Heart left ventricle (tissue), 16 donors: Measurements from ENCODE around the gene ANKH. TPM values are rescaled to one million over a fixed set of nuclear protein-coding genes. Genes with fewer than 3 reads are reported as not detected.

Experiments
- ATAC-seq, 4 donors: fragments of 200-7000 bp; cut with Tn5 transposase; one replicate each; pipeline ENCODE4 v1.9.1; 2020 to 2022; ENCODE audit warnings: moderate library complexity in 4 of 4, mild to moderate bottlenecking in 3 of 4, moderate number of reproducible peaks in 1 of 4
- DNase-seq, 5 donors: peaks; one replicate each; pipeline ENCODE4 v3.0.0-alpha.2; 2020
- H3K27ac ChIP-seq, 12 donors: fragments of 200-600 bp; sonication (generic) in 4 of 12; one replicate each; pipeline versions ENCODE4 v1.5.0 to v1.8.0; 2016 to 2022; ENCODE audit warnings: mild to moderate bottlenecking in 2 of 12
- H3K27me3 ChIP-seq, 9 donors: fragments of 200-600 bp; sonication (generic) in 2 of 9; one replicate each; pipeline versions ENCODE4 v1.5.1 to v1.8.0; 2016 to 2022; ENCODE audit warnings: mild to moderate bottlenecking in 3 of 9
- H3K36me3 ChIP-seq, 9 donors: fragments of 200-600 bp; sonication (generic) in 2 of 9; one replicate each; pipeline versions ENCODE4 v1.5.0 to v1.8.0; 2018 to 2022; ENCODE audit warnings: mild to moderate bottlenecking in 2 of 9
- H3K4me1 ChIP-seq, 12 donors: fragments of 200-600 bp; sonication (generic) in 4 of 12; one replicate each; pipeline versions ENCODE4 v1.5.0 to v1.8.0; 2016 to 2022; ENCODE audit warnings: mild to moderate bottlenecking in 3 of 12
- H3K4me3 ChIP-seq, 12 donors: fragments of 200-600 bp; sonication (generic) in 4 of 12; one replicate each; pipeline versions ENCODE4 v1.5.0 to v1.8.0; 2017 to 2022; ENCODE audit warnings: mild to moderate bottlenecking in 9 of 12, moderate library complexity in 4 of 12
- H3K9me3 ChIP-seq, 12 donors: fragments of 200-600 bp; sonication (generic) in 4 of 12; one replicate each; pipeline versions ENCODE4 v1.5.0 to v1.8.0; 2016 to 2022; ENCODE audit warnings: mild to moderate bottlenecking in 1 of 12
- POLR2A ChIP-seq, 2 donors: fragments of 450-650 bp; IDR thresholded peaks; one replicate each; pipeline ENCODE4 v1.6.1; 2017; ENCODE audit warnings: antibody characterized with exemption in 2 of 2, mild to moderate bottlenecking in 2 of 2, moderate library complexity in 2 of 2
- WGBS, 4 donors: extraction: QIAGEN DNeasy Blood & Tissue Kit in 2 of 4; methylation state at CpG; one replicate each; pipeline versions ENCODE4 v1.1.5 to v1.1.7; 2013 to 2018; 5-methylcytosine and 5-hydroxymethylcytosine counted together
- intact Hi-C, 10 donors: fragments of 100-400 bp; cut with DNase I; formaldehyde crosslinking; loops; one replicate each; pipeline versions ENCODE4 v1.11.1 to v1.14.2; 2022
- polyA plus RNA-seq, 2 donors: library from polyadenylated mRNA; stranded (reverse); fragments of 200-250 nt; gene quantifications; one replicate each; pipeline ENCODE4 v1.2.3, GENCODE V29; 2013
- total RNA-seq, 9 donors: library from RNA; depleted of rRNA in 2 of 9; stranded (reverse); fragments of >200 nt in 2 of 9; fragmentation: NEBNext Ultra II Directional in 3 of 9; extraction: Animal tissue kit (Norgen Biotek cat#: 25700) in 3 of 9; gene quantifications; one replicate each; pipeline versions ENCODE4 v1.1.0 to v1.2.4, GENCODE V29; 2016 to 2023
- TF ChIP-seq, protein P1 (sequence below), 12 donors: fragments of 200-600 bp; sonication (generic) in 4 of 12; IDR thresholded peaks; one replicate each; pipeline versions ENCODE4 v1.5.0 to v1.8.0; 2018 to 2022; ENCODE audit warnings: antibody characterized with exemption in 12 of 12, mild to moderate bottlenecking in 5 of 12
- donor health status: ischemic (EF 13 %, LVEDD 7.1; RV severe dilation, severe dysfunction).
- donor health status: healthy with polysubstance abuse.
- donor health status: DM: no; HTN: yes; CAD: no.
- donor health status: DM: no; HTN: no; CAD: no.
- donor health status: ischemic (EF 25% LVEDD 6.9; RV normal size, moderate dysfunction).
- donor health status: ischemic (EF 25% LVEDD 5.7; RV mildly dilated, moderate dysfunction).
- donor health status: healthy.
- donor health status: DM: yes; HTN: yes; CAD: no.
- donor health status: ischemic (EF 35%, LVEDD 5.7; RV mildly dilated, moderate dysfunction).
- donor health status: nonischemic (EF 11% LVEDD 7.7; RV severe dilation, severe dysfunction).
- donor health status: DM: yes; HTN: yes; CAD: no.
- donor health status: PGD.
- donor health status: ischemic (EF 29% LVEDD 5.4; RV normal size, mild dysfunction).
- donor health status: nonischemic (EF 23%, LVEDD 6.1; RV moderate dilation, normal function).

Gene ANKH
- total and polyA plus RNA-seq, 11 donors = 54.1 to 260 (median 168) TPM

DNA sequence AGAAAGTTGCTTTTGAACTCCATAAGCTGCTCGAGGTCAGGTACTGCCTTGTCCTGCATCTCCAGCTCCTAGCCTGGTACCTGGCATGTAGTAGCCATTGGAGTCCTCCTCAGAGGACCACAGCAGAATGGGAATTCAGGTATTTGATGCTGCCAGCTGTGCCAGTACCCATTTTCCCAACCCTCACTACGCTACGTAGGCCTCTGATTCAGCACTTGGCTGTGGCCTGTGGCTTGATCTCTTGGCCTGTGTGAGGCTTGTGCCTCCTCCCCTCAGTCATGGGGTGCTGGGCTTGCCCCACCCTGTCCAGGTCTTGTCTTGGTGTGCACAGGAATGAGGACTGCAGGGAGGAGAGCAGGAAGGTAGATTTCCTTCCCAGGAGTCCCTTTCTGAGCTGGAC lies 195.3 kb downstream of the ANKH start:
- no peak for TF ChIP-seq POLR2A (IDR thresholded peaks at IDR 0.05)
- TF ChIP-seq, protein P1, sequence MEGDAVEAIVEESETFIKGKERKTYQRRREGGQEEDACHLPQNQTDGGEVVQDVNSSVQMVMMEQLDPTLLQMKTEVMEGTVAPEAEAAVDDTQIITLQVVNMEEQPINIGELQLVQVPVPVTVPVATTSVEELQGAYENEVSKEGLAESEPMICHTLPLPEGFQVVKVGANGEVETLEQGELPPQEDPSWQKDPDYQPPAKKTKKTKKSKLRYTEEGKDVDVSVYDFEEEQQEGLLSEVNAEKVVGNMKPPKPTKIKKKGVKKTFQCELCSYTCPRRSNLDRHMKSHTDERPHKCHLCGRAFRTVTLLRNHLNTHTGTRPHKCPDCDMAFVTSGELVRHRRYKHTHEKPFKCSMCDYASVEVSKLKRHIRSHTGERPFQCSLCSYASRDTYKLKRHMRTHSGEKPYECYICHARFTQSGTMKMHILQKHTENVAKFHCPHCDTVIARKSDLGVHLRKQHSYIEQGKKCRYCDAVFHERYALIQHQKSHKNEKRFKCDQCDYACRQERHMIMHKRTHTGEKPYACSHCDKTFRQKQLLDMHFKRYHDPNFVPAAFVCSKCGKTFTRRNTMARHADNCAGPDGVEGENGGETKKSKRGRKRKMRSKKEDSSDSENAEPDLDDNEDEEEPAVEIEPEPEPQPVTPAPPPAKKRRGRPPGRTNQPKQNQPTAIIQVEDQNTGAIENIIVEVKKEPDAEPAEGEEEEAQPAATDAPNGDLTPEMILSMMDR (IDR thresholded peaks at IDR 0.05) = no peak
- peak overlapping the region in 10 of 12 donors; percentile 15 to 74 (median 51) for H3K27ac ChIP-seq
- H3K4me3 ChIP-seq = peak overlapping the region in 5 of 12 donors; percentile 1 to 41 (median 6)
- H3K36me3 ChIP-seq = peaks cover 0 to 36% (median 17%) of the 10 kb centered on the region in 9 donors
- H3K9me3 ChIP-seq = no peaks in the 10 kb centered on the region
- 44 to 53% (median 47%) methylated on average over 3 of the region's 3 CpGs for WGBS, 4 donors
- ATAC-seq = peak in 3 of 4 donors; percentile 39 to 57 (median 41)
- intact Hi-C loops = no loop called here
- DNase-seq = peak in 2 of 5 donors; percentile 40 to 51
- no peaks in the 10 kb centered on the region for H3K27me3 ChIP-seq
- H3K4me1 ChIP-seq = peaks cover 4 to 86% (median 54%) of the 10 kb centered on the region in 12 donors

DNA sequence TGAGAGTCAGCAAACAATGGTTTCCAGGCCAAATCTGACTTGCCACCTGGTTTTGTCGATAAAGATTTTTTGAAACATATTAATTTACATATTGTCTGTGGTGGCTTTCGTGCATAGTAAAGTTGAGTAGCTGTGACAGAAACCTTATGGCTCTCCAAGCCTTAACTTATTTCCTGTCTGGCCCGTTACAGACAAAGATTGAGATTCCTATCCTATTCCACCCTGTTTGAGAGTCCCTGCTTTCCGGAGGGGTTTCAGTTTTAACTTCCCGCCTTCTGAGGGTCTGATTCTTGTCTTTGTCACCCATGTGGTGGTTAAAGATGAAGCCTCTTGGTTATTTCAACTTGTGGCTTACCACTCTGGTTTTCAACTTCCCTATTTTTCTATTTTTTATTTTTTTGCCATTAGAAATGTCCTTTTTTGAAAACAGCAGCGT lies 195.7 kb downstream of the ANKH start:
- WGBS, 4 donors = 48 to 59% (median 53%) methylated on average over 6 of the region's 6 CpGs

DNA sequence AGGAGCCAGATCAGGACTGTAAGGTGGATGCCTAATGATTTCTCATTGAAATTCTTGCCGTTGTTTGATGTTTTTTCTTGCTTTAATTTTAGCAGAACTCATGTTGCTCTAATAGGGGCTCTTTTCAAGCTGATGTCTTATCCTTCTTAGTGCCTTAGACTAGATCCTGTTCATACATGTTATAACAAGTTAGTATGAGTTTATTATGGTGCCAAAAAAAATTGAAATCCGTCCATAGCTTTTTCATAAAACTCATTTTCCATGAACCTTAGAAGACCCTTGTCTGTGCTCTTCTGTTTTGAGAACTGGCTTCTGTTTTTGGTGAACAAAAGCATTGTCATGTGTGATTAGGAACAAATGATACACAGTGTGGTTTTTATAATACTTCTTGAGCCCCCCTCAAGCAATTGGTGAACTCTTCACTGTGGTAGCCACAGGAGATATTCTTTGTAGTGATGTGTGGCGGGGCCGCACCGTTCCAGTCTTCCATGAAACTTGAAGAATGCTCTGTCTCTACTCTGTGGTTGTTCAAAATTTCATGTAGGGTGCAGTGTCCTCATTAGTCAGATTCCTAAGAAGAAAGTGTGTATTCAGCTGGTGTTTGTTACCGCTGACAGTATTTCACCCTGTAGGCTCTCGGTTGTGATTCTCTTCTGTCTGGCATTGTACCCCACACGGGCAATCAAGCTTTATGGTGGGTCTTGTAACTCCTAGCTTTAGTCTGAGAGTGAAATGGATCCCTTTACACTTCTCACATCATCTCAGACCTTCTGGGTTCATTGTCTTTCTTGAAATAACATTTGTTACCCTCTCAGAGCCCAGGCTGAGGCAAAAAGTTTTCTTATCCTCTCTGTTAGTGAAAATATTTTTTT lies 196.4 kb downstream of the ANKH start:
- ATAC-seq (no peak), DNase-seq (no peak)
- no peak for TF ChIP-seq POLR2A (IDR thresholded peaks at IDR 0.05)
- TF ChIP-seq, protein P1 (IDR thresholded peaks at IDR 0.05) = no peak
- H3K4me1 ChIP-seq = peaks cover 4 to 89% (median 64%) of the 10 kb centered on the region in 12 donors
- 85 to 92% (median 89%) methylated on average over 8 of the region's 8 CpGs for WGBS, 4 donors
- peaks cover 0 to 25% (median 6%) of the 10 kb centered on the region in 9 donors for H3K36me3 ChIP-seq
- no peaks in the 10 kb centered on the region for H3K27me3 ChIP-seq
- no peaks in the 10 kb centered on the region for H3K9me3 ChIP-seq
- peak overlapping the region in 3 of 12 donors; percentile 6 to 41 (median 12) for H3K4me3 ChIP-seq
- H3K27ac ChIP-seq = peak overlapping the region in 10 of 12 donors; percentile 15 to 74 (median 51)
- intact Hi-C loops = no loop called here

More for the DNA sequence above, 195.7 kb downstream of the ANKH start:
- H3K27ac ChIP-seq = peak overlapping the region in 10 of 12 donors; percentile 15 to 74 (median 51)
- H3K27me3 ChIP-seq = no peaks in the 10 kb centered on the region
- H3K4me1 ChIP-seq = peaks cover 4 to 86% (median 59%) of the 10 kb centered on the region in 12 donors
- H3K36me3 ChIP-seq = peaks cover 0 to 32% (median 13%) of the 10 kb centered on the region in 9 donors
- intact Hi-C loops = no loop called here
- no peak for DNase-seq
- peak overlapping the region in 5 of 12 donors; percentile 1 to 41 (median 6) for H3K4me3 ChIP-seq
- TF ChIP-seq, protein P1 (IDR thresholded peaks at IDR 0.05) = no peak
- no peak for TF ChIP-seq POLR2A (IDR thresholded peaks at IDR 0.05)
- ATAC-seq = no peak
- no peaks in the 10 kb centered on the region for H3K9me3 ChIP-seq

DNA sequence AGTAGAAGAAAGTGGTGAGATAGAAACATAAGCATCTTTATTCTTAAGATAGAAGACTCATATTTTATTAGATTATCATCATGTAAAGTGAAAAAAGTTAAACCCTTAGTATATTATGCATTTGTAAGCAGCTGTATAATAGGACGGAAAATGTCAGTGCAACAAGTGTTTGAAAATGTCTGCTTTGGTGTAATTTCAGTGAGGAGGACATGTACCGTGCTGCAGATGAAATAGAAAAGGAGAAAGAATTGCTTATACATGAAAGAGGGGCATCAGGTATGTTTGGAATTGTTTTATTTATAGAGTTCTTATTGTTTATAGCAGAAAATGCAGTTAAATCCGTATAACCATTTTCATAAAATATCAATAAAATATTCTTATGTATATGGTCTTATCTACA lies 198.1 kb downstream of the ANKH start:
- H3K27ac ChIP-seq = peak overlapping the region in 2 of 12 donors; percentile 6 to 43
- no peak overlapping the region for H3K4me3 ChIP-seq
- TF ChIP-seq, protein P1 (IDR thresholded peaks at IDR 0.05) = no peak
- no peak for TF ChIP-seq POLR2A (IDR thresholded peaks at IDR 0.05)
- 71 to 92% (median 90%) methylated on average over 3 of the region's 3 CpGs for WGBS, 4 donors
- H3K4me1 ChIP-seq = peaks cover 4 to 85% (median 63%) of the 10 kb centered on the region in 12 donors
- no peaks in the 10 kb centered on the region for H3K9me3 ChIP-seq
- intact Hi-C loops = no loop called here
- H3K27me3 ChIP-seq = no peaks in the 10 kb centered on the region
- peaks cover 0 to 10% (median 0%) of the 10 kb centered on the region in 9 donors for H3K36me3 ChIP-seq
- DNase-seq (no peak), ATAC-seq (no peak)
